SKM-1 treated with dmso at 0.1 percent for 144 hours (cell line): Measurements from ENCODE around the gene ZNF629.

Experiments
- DNase-seq: peaks from one replicate; lab custom pipeline; 2025; ENCODE audit not compliant: unreplicated experiment; lab: John Stamatoyannopoulos, UW

The ZNF629 gene

DNA sequence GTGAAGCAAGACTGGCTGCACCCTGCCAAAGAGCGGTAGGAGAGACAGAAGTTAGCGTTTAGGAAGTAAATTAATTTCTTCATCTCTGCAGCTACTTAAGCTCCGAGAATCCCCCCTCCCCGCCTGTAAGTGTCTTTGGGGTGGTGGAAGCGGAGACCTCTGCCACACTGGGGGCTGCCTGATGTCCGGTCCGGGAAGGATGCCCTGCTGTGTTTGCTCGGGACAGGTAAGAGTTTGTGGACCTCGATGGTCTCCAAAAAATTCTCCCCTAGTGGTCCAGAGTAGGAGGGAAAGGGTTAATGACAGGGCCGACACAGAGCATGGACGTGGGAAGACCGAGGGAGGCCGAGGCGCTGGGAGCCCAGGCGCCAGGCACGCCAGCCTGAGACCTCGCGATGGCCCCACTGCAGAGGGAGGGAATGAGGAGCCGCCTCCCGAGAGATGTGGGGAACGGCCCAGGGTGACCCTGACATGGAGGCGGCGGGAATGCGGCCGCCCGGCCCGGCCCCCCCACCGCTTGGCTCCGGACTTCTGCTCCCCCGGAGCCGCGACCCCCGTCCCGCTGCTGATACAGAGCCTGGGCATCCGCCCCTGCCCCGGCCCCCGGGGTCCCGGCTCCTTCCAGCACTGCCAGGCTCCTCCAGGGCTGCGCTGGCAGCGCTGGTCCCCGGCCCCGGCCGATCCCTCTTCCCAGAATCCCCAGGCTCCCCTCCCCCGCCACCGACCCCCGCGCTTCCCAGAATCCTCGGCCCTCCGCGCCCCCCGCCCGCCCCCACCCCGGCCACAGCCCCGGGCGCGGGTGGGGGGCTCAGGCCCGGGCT, 680 bp downstream of the ZNF629 start:
- DNase-seq, result no peak

DNA sequence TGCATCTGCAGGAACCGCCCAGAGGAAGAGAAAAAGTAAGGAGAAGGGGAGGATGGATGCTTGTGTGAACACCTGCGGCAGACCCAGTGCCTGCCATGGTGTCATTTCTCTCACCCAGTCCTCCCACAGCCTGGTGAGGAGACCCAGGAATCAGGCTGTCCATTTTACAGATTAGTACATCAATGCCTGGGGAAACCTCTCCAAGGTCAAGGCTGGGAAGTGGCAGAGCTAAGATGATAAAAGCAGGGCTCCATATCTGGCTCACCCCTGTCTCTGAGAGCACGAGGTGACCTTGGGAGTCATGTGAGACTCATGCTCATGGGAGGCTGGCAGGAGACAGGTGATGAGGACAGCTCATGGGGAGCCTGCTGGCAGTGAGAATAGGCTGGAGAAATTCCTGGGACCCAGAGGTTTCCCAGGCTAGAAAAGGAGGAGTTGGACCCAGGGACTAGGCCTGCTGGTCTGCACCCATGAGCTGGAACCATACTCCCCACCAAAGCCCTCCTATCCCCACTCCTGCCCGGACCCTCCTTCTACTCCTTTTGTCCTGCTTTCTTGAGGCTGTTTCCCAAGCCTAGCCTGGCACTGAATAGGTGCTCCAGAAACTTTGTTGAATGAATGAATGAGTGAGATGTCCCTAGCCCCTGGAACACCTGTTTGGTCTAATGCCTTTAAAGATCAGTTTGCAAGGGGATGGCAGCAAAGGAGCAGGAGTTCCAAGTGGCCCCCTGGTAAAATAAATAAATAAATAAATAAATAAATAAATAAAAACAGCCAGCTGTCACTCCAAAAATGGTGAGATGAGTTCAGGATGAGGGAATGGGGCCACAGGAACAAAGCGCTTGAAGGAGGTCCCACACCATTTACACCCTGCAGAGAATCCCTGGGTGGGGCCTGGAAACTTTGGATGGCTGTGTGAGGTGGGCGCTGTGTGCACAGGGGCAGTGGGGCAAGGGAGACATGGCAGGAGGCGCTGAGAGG, 1.6 kb downstream of the ZNF629 start:
- DNase-seq, result no peak

DNA sequence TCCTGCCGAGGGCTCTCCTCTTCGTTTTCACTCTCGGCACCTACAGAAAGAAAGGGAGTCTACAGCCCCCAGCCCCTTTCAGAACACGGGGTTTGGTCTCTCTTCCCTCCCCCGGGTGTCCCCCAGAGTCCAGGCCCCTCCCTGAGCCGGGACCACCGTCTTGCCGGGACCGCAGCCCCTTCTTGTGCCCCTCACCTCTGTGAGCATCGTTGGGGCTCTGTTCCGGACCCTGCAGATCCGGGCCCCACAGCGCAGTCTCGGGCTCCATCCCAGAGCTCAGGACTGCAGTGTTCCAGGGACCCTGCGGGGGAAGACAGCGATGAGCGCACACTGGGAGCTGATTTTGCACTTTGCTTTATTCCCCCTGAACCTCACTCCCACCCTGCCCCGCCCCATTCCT, 2.8 kb downstream of the ZNF629 start:
- no peak for DNase-seq

DNA sequence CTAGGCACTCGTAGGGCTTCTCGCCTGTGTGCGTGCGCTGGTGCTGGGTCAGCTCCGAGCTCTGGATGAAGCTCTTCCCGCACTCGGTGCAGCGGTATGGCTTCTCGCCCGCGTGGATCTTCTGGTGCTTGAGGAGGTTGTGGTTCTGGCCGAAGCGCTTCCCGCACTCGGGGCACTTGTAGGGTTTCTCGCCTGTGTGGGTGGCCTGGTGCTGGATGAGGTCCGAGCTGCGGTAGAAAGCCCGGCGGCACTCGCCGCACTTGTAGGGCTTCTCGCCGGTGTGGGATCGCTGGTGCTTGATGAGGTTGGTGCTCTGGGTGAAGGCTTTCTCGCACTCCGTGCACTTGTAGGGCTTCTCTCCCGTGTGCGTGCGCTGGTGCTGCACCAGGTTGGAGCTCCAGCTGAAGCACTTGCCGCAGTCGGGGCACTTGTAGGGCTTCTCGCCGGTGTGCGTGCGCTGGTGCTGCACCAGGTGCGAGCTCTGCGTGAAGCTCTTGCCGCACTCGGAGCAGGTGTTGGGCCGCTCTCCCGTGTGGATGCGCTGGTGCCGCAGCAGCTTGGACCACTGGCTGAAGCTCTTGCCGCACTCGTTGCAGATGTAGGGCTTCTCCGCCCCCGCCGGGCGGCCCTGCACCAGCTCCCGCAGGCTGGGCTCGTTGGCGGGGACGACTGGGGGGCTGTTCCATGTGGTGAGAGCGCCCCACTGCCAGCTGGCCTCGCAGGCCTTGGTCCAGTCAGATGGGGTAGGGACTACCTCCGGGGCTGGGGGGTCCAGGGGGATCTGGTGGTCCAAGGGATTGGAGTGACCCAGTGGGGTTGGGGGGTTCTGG, 3.5 kb downstream of the ZNF629 start:
- DNase-seq, result no peak

DNA sequence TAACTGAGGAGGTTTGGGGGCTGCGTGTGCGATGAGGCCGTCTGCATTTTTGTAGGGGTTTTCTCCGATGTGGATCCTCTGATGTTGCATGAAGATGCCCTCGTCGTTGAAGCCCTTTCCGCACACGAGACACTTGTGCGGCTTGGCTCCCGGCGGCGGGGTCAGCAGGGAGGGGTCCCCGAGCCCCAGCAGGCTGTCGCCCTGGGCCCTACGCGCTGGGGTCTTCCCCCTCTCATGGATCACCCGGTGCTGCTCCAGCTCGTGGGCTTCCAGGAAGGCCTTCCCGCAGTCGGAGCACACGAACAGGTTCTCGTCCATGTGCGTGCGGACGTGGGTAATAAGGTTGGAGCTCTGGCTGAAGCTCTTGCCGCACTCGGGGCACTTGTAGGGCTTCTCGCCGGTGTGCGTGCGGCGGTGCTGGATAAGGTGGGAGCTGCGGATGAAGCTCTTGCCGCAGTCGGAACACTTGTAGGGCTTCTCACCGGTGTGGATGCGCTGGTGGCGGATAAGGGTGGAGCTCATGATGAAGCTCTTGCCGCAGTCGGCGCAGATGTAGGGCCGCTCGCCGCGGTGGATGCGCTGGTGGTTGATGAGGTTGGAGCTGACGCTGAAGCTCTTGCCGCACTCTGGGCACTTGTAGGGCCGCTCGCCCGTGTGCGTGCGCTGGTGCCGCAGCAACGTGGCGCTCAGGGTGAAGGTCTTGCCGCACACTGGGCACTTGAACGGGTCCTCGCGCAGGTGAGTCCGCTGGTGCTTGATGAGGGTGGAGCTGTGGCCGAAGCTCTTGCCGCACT, 4.3 kb downstream of the ZNF629 start:
- no peak for DNase-seq

DNA sequence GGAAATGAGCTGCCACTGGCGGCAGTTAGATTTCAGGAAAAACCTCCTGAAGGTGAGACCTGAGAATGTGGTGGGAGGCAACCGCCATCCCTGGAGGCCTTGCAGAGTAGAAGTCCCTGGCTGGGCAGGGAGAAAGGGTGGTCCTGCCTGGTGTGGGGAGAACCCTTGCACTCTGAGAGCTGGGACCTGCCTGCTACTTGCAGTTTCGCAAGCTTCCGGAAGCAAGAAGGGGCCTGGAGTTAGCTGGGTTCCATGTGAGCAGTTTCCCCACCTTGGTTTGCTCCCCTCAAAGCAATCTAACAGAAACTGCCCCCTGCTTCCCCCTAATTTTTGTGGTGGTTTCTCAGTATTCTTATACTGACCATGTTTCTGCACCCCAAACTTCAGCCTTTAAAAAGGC, 6.5 kb downstream of the ZNF629 start:
- DNase-seq, result peak; percentile 48

DNA sequence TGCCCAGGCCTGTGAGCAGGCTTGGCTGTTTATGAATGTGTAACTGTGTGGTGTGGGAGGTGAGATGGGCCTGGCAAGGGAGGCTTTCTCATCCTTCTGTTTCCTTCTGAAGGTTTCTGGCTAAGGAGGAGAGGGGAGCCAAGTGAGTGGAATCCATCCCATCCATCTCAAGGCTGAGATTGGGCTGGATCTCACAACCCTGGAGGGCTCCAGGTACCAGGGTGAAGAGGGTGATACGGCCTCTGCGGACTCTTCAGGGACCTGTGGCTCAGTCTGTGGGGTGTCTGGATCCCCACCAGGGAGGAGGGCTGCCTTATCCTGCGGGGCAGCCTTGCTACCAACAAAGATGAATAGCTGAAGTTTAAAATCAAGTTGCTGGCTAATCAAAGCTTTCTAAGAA, 7.0 kb downstream of the ZNF629 start:
- DNase-seq, result no peak

DNA sequence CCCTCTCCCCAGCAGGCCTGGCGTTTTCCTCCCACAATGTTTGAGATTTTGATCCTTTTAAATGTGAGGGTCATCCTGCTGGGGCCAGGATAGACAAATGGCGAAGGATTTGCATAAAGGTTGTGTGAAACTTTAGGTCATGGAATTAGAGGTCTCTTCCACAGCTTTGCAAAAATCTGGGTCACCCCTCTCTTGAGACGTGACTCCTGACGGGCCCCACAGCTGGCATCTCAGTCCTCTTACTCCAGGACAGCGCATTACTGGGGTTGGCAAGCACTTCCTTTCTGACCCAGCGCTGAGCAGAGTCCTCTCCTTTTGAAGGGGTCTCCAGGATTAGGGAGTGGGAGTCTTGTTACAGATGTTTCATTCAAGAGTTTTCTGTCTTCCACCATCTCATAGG, 7.4 kb downstream of the ZNF629 start:
- DNase-seq, result no peak

DNA sequence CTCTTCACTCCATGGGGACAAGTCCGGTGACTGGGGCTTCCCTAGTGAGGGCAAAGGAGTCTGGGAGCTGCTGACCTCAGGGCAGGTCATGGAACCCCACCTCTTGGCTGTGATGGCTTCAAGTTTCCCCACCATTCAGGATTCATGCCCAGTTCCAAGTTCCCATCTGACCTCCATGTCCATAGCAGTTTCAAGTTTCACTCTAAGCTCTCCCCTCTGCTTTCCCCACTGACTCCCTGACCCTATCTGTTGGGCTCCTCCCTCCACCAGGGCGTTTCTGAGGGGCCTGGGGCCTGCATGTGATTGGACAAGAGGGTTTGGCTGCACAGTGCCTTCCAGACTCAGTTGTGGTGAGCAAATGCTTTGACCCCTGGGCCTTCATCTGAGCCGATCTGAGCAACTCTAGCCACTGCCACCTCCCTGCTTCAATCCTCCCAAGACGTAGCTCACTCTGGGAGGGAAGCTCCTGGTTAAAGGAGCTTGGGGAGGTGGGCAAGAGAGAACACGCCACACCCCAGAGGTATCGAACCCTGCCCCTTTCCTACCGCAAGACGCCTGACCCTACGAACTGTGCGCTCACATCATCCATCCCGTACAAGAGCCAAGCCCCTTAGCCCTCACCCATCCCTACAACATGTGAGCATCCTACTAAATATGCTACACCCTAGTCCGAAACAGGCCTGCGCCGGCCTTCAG, 8.3 kb downstream of the ZNF629 start:
- DNase-seq, result no peak

DNA sequence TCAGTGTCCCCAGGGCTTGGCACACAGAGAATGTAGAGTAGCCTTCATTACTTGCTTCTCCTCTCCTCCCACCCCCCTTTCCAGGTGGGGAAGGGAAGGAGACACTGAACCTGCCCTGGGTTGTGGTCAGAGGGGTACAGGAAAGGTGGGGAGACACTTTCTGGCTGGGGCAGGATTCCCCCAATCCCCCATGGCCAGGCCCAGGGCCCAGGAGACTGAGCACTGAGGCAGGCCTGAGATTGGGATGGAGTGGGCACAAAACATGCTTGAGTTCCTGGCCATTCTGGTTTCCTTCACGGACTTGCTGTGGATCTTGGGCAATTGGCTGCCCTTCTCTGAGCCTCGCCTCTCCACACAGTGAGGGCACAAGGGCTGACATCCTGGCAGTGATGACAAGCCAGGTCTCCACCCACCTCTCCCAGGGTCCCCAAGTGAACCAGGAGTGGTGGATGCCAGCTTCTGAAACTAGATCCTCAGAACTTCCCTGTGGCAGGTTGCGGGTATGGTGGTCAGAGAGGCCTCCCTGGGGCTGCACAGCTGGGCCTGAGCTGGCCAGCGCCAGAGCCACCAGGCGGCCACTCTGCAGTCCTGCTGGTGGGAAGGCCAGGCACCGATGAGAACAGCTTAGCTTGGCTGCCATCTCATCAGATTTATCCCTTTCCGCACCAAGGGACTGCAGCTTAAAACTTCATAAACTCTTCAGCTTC, 9.3 kb downstream of the ZNF629 start:
- DNase-seq, result no peak

DNA sequence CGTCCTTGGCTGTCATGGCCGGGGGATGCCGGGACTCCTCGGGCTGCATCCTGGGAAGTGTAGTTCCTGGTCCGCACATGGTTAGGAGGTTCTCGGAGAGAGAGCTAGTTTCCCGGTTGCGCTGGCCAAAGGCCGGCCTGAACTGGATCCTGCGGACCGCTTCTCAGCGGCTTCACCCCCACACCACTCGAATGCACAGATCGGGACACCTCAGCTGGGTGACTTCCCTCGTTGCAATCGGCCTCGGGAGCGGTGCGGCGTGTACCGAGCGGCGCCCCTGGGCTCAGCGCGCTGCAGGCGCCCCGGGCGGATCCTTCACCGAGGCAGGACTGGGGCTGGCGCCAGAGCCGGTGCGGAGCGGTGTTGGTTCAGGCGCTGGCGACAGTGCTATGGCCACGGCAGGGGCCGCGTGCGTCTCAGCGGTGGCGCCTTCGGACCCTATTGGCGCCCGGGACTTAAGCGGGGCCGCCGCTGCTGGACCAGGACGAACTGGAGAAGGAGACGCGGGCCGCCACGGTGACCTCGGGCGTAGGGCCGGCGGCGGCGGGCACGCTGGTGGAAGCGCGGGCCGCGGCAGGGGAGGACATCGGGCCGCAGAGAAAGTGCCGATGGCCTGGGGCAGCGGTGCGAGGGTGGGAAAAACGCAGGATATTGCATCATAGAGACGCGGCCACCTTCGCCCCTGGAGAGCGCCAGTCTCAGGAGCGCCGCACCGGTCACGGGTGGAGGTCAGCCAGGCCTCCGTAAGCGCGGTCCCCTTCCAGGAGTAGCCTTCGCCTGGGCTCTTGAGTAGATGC, 11.4 kb downstream of the ZNF629 start:
- peak; percentile 68 for DNase-seq

DNA sequence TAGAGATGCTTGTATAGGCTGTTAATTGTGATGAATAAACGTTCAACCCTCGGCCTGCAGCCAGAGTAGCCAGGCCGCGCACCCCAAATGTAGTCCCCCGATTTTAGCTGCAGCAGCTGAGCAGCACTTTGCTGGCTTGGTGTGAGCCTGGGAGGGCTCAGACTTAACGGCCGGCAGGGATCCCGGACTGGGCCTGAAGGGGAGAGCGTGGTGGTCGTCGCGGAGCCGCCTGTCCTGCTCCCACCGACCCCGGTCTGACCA, 11.9 kb downstream of the ZNF629 start:
- no peak for DNase-seq

DNA sequence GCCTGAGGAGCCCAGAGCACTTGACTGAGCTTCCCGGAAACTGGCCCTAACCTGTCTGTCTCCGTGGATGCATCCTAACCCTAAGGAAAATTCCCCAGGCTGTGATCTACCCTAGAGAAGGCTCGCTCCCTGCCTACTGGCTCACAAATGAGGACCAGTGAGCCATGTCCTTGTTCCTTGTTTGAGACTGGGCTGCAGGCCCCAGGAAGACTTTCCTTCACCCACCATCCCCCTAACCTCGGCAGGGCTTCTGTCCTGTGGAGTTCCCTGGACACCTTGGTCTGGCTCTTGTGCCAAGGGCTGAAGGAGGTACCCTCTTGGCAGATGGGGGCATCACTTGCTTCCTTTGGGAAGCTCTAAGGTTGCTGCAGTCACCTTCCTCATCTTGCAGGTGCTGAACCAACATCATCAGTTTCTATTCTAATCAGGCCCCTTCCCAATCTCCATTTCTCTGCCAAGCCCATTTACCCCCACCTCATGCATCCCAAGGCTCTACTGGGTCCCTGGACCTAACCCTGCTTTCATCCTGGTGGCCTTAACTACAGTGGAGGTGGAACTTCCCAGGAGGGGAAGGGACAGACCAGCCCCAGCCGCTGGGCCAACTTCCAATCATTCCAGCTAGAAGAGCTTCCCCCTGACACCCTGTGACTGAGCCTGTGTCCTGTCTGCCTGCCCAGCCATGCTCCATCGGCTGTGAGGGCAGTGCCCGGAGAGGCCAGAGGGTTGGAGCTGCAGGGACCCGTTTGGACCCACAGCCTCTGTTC, 12.5 kb downstream of the ZNF629 start:
- no peak for DNase-seq

DNA sequence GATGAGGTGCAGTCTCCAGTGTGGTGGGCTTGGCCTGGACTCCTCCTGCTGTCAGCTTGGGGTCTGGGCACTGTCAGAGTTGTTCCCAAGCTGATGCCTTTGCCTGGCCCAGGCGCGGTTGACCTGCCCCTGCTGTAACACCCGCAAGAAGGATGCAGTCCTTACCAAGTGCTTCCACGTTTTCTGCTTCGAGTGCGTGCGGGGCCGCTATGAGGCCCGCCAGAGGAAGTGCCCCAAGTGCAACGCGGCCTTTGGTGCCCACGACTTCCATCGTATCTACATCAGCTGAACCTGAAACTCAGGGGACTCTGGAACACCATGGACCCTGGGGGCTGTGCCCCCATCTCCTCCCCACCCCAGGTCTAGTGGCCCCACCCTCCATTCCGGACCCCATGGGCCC, 13.2 kb downstream of the ZNF629 start:
- no peak for DNase-seq

DNA sequence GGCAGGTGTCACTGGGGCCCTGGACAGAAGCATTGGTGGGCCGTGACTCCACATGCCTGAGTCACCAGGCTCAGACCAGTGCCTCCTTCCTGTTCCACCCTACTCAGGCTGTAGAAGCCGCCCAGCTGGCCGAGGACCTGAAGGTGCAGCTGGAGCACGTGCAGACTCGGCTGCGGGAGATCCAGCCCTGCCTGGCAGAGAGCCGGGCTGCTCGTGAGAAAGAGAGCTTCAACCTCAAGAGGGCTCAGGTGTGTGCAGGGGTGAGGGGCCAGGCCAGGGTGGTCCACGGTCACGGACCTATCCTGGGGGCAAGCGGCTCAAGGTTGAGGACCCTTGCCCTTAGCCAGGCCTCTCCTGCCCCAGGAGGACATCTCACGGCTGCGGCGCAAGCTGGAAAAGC, 15.3 kb downstream of the ZNF629 start:
- DNase-seq, result no peak

DNA sequence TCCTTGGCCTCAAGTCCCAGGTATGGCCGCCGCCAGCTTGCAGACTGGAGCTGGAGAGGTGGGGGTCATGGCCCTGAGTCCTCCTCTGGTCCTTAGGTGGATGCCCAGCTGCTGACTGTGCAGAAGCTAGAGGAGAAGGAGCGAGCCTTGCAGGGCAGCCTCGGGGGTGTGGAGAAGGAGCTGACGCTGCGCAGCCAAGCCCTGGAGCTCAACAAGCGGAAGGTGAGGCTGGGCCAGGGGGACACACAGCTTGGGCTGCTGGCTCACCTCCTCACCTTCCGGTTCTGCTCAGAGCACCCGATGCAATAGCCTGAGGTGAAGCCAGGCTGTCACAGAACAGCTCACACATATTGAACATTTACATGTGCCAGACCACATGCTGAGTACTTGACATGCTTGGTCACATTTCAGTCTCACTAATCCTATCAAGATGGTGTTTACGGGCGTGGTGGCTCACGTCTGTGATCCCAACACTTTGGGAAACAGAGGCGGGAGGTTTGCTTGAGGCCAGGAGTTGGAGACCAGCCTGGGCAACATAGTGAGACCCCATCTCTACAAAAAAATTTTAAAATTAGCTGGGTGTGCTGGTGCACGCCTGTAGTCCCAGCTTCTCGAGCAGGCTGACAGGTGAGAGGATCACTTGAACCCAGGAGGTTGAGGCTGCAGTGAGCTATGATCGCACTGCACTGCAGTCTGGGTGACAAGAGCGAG, 17.5 kb downstream of the ZNF629 start:
- DNase-seq, result no peak

DNA sequence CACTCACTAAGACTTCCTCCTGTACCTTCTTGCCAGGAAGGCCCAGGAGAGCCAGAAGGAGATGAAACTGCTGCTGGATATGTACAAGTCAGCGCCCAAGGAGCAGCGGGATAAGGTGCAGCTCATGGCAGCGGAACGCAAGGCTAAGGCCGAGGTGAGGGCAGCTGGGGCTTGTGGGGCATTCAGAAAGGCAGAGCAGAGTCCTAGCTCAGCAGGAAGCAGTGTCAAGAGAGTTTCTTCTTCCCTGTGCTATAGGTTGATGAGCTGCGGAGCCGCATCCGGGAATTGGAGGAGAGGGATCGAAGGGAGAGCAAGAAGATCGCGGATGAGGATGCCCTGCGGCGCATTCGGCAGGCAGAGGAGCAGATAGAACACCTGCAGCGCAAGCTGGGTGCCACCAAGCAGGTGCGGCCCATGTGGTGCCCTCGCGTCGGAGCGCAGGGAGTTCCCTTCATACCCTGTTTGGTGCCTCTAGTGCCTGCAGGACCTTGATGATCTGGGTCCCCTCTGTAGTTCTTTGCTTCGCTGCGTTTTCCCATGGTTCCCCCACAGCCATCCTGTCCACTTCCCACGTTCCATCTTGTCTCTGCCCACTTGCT, 18.3 kb downstream of the ZNF629 start:
- DNase-seq, result no peak
